Stimulated activated CD4-positive, alpha-beta T cell treated with anti-CD3 and anti-CD28 coated beads, Interleukin-1b, Interleukin-23, amount 100 ng/mL, for 4 hours (primary cell): ENCODE measurements around the gene BICD1.

Source experiments
- DNase-seq, 2 donors: peaks; one replicate each; pipeline ENCODE4 v3.0.0-alpha.2; 2020; ENCODE audit warnings: low read depth in 2 of 2

Gene BICD1

DNA sequence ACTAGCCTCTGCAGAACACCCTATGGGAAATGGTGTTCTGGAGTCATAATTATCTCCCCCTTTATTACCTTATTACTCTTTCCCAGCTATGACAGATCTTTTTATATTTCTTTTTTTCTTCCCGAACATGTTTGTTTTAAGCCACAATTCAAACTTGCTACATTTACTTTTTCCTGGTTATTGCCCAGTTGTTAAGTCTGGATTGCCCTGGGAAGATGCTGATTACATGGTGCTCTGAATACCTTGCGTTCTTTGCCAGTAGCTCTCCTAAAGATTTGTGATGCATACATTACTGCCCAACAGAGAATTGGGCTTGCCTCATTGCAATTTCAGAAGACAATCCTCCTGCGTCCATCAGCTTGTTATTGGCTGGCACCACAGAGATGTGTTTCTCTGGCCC lies 174.5 kb downstream of the BICD1 start:
- no peak for DNase-seq

DNA sequence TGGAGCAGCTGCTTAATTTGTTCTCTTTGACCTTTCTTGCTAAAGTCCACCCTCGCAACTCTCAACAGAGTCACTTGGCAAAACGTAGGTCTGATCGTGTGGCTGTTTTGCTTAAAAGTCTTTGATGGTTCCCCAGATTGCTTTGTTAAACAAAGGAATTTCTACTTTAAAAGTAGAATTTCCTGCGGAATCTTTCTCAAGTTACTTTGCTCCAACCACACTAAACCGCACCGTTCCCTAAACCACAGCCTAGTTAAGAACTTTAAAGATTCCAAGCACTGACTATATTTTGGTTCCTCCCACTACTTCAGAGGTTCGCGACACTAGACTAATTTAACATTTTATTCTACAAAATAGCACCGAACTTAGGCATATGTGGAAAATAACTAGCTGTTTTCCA lies 177.9 kb downstream of the BICD1 start:
- no peak for DNase-seq

DNA sequence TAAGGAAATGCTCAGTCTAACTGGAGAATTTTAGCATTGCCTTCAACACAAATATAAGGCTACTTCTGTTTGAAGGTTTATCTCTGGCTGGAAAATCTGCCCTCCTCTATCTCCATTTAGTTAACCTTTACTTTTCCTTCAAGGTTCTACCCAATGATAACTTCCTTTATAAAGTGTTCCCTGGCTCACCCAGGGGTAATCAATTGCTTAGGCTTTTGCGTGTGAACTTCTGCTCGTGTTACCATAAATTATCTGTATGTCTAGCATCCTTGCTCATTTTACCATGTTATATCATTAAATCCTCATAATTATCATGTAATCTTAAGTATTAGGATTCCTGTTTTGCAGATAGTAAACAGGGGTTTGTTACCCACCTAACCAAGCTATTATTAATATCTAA lies 178.4 kb downstream of the BICD1 start:
- DNase-seq, result no peak

DNA sequence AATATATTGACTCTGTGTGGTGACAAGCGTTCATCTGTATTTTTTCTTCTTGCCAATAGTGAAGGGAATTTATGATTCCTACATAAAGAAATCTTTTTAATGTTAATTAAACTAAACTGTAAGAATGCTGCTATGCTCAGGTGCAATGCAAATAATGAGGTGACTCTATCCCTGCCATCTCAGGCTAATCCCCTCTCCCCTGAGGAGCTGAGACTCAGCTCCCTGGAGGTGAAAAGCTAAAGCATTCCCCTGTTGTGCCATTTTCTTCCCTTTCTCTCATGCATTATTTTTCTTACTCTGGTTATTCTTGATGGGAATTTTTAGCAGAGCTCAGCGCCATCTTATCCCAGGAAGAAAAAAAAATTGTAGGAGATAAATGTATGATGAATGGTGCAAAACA lies 178.8 kb downstream of the BICD1 start:
- no peak for DNase-seq

DNA sequence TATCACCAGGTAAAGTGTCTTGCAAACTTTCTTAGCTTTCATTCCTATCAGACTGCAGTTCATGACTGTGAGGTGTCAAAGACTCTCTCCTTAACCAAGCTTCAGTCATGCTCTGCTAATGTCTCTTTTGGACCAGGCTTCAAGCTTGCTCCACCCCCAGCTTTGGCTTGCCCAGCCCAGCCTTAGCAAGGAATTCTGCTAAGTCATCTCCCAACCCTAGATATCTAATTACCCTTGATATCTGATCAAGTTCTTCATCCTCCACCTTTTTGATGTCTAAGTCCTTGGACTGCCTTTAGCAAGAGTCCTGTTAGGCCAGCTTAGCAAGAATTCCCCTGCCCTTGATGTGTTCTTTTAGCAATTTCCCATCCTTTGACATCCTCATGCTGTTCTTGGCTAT lies 183.8 kb downstream of the BICD1 start:
- DNase-seq, result no peak

DNA sequence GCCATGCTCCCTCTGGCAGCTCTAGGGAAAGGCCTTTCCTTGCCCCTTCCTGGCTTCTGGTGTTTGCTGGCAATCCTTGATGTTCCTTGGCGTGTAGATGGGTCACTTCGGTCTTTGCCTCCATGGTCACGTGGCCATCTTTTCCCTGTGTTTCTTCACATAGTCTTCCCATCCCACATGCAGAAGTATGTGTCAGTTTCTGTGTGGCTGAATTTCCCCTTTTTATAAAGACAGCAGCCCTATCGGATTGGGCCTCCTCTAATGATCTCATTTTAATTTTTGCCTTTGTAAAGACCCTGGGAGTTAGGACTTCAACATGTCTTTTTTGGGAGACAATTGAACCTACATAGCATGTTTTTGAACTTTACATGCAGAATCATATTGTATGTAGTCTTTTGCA lies 185.5 kb downstream of the BICD1 start:
- no peak for DNase-seq

DNA sequence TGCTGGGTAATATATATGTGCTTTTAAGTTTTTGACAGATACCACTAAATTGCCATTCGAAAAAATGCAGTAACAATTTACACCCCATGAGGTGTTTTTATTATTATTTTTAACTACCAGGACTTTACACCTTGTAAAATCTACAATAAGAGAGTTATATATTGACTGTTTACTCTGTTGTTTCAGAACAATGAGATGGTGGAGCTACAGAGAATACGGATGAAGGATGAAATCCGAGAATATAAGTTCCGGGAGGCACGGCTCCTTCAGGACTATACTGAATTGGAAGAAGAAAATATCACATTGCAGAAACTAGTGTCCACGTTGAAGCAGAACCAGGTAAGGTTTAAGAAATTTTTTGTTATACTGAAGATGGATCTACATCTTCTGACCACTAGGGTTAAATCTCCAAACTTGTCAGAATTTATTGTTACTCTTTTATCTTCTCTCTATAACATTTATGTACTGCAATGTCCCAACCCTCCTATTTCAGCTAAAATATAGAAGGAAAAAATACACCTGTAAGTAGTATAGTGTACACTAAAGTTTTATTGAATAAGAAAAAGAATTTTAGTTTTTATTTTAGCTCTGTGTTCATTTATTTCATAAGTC lies 187.3 kb downstream of the BICD1 start:
- no peak for DNase-seq

DNA sequence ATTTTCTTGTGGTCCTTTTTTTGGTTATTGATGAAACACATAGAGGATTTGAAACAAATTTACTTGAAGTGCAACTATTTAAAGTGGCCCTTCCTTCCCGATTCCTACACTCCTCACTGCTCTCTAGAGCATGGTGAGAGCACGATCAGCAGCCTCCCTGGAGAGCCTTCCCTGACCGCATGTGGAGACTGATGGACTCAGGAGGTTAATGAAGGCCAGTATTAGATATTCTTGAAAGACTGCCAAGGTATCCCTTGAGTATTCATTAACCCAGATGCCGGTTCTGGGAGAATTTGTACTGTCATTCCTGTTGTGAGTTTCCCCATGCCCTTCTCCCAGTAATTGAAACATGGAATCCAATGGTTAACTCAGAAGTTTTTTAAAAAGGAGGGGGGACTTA lies 189.9 kb downstream of the BICD1 start:
- no peak for DNase-seq

DNA sequence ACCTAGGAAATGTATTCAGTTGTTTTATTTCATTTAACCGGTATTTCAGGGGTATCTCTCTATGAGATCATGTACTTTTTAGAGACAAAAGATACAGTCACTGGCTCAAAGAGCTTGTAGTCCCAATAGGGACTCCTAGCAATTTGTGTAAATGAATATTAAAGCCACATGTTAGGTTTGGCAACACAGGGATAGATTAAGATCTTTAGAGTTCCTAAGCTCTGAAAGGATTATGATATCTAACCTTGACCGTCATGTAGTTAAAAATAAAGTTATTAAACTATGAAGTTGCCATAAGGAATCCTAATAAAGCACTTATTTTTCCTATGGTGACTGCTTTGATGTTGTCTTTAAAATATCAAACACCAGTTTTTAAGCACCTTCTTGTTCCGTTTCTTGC lies 192.3 kb downstream of the BICD1 start:
- no peak for DNase-seq

DNA sequence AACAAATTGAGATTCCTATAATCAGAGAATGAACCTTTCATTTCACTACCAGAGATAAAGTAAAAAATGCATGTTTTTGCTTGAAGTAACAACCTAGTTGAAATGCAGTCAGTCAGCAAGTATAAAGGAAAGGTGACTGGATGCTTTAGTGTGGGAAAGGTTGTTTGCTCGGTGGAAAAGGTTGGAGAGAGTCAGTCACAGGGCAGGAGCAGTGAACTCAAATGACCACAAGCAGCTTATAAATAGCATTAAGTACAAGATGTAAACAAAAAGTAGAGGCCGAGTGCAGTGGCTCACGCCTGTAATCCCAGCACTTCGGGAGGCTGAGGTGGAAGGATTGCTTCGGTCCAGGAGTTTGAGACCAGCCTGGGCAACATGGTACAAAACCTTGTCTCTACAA lies 194.6 kb downstream of the BICD1 start:
- DNase-seq, result no peak

DNA sequence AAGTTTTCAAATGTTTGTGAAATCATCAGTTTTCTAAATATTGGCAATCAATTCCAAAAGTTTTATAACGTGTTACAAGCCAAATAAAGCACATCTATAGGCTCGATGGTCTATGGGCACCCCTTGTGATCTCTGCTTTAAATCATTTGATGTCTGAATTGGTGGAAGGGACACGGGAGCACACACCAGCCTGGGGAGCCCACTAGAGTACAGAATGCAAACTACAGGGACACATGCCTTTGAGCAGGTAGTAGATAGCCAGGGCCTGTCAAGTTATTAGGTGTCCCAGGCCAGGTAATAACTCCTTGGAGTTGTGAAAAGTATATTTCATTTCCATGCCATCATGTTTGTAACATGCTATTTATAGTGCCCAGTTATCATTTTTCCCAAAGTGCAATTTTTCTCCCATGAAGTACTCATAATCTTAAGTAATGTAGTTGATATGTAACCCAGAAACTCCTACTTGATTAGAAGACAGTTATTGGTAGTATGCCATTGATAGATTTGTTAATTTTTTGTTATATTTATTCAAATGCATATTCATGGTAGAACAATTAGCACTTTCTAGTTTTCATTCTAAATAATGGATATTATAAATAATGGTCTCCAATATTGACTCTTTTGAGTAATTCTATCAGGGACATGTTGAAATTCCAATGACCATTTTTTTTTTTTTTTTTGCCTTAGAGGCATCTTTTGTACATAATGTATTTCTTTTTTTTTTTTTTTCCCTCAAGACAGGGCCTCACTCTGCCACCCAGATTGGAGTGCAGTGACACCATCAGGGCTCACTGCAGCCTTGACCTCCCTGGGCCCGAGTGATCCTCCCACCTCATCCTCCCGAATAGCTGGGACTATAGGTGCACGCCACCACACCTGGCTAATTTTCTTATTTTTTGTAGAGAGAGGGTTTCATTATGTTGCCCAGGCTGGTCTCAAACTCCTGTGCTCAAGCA lies 195.8 kb downstream of the BICD1 start:
- no peak for DNase-seq

DNA sequence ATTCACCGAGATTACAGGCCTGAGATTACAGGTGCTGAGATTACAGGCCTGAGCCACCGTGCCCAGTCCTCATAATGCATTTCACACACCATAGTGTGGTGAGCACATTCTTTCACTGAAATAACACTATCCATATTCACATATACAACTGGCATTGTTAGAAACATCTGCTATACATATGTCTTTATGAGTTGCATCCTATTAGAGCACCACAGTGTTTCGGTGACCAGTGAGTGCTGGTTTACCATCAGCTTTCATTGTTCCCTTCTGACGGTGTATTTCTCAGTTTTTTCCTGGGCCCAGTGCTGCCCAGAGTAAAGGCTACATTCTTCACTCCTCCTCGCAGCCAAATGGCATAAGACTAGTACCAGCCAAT lies 196.5 kb downstream of the BICD1 start:
- DNase-seq, result no peak

DNA sequence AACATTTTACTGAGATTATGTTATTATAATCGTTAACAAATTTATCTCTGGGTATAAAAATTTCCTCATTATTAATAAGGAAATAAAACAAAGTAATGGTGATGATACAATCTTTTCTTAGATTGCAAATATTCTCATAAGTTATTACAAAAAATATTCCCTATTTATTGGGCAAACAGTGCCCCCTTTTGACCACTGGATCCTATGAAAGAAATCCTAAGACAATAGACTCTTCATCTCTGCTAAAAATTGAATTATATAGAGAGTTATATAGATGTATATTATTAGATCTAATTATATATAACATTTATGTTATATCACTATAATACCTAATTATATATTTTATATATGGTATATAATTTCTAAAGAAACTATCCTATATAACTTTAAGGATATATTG lies 198.5 kb downstream of the BICD1 start:
- peak in 1 of 2 donors; percentile 12 for DNase-seq

DNA sequence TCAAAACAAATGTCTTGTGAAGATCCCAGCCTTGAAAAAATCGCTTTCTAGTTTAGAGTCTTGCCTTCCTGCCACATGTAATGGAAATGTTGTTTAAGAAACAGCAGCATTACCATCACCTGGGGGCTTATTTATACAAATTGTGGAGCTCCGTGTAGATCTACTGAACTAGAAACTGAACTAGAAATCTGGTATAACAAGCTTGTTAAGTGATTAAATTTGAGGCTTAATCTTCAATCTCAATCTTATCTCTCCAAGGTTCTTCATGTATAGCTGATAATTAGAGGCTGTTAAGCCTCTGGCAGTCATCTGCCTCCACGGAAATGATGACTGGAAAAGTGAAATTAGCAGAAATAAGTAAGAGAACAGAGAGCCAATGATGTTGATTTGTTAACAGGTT lies 200.7 kb downstream of the BICD1 start:
- no peak for DNase-seq

DNA sequence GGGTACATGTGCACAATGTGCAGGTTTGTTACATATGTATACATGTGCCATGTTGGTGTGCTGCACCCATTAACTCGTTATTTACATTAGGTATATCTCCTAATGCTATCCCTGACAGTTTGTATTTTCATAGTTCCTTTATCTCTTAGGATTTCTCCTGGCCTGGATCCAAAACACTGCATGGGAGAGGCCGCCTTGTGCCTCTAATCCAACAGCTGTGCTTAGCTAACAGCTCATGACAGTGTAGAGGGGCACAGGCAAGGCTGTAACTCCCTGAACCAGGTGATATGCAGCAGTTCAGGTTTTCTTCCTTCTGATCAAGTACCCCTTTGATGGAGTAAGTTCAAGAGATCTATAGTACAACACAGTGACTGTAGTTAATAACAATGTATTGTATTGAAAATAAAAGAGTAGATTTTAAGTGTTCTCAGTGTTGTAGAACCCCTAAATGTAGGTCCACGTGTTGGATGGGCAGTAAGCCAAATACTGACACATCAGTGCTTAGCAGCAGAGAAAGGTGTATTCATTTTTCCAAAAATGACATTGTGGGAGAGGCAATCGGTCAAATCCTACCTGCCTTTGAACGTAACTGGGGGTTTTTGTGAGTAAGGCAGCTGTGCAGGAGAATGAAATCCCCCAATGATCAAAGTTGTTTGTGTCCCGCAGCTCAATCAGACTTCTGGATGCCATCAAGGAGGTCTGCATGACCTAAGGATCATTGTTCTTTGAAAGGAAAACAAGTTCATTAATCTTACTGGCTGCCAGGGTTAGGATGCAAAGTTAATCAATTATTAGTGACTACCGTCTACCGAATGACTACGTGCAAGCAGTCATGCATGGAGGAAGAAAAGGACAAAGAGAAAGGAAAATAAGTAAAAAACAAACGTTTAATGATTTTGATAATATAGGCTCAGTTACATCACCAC lies 203.4 kb downstream of the BICD1 start:
- no peak for DNase-seq

DNA sequence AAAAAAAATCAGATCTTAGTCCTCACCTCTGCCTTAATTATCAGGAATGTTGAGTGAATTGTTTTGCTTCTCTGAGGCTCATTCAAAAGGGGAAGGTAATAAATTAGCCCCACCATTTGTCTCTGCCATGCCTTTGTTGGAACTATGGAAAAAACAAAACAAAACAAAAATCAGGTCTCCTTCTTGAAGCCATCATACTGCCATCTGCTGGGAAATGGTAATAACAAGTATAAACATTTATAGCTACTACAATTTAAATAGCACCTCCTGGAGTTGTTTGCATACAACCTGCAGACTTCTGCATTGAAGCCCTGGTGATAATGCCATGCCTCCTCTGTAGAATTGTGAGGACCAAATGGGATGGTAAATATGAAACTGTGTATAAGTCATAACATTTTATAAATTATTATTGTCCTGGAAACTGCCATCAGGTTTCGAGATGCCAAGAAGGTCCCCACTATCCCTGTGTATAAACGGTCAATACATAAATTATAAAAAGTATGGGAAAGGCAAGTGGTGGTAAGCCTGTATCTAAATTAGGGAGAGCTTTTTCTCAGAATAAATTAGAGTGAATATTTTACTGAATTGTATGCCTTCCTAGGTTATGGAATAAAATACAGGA lies 205.5 kb downstream of the BICD1 start:
- DNase-seq, result no peak

DNA sequence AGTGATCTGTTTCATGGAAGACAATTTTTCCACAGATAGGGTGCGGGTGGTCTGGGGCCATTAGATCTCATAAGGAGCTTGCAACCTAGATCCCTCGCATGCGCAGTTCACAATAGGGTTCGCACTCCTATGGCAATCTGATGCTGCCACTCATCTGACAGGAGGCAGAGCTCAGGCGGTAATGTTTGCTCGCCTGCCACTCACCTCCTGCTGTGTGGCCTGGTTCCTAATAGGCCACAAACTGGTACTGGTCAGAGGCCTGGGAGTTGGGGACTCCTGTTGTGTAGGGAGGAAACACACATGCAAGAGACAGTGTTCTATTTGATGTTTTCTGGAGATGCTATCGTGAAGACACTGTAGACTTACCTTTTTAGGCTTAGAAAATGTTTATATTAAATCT lies 215.7 kb downstream of the BICD1 start:
- DNase-seq, result no peak

DNA sequence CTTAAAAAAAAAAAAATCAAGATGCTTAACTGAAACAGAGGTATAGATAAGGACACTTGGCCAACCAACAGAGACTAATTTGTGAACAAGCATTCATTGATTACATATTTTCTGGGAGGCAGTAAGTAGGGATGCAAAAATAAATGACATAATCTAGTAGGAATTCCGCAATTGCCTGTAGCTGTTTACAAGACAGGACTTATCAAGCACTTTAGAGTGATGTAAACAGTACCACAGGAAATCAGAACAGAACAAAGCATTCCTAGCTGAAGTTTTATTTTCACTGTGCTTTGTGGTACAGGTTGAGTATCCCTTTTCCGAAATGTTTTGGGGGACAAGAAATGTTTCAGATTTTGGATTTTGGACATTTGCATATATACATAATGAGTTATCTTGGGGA lies 224.5 kb downstream of the BICD1 start:
- no peak for DNase-seq

DNA sequence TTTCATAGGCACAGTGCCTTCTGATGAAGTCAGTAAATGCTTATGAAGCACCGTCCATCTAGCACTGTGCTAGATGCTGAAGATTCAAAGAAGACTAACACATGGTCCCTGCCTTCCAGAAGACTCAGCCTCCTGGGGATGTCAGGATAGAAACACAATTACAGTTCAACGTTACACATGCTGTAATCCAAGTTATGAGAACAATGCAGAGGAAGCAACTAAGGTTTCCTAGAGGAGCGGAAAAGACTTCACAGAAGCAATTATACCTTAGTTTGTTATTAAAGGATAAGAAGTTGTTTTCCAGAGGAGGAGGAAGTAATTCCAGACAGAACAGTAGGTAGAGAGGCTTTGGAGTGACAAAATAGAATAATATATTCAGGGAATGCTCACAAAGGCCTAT lies 225.8 kb downstream of the BICD1 start:
- no peak for DNase-seq

DNA sequence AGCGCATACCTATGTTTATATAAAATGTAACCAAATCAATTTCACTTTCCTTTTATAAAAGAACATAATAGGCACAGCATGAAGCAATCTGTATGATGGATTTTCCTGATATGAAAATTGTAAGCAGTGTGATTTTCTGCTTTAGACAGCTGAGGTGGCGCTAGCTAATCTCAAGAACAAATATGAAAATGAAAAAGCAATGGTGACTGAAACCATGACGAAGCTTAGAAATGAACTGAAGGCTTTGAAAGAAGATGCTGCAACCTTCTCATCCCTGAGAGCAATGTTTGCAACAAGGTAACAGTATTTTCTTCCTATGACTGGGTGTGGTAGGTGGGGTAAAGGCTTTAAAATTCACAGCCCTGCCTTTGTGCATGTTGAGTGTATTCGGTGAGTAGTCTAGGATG lies 227.7 kb downstream of the BICD1 start:
- no peak for DNase-seq

DNA sequence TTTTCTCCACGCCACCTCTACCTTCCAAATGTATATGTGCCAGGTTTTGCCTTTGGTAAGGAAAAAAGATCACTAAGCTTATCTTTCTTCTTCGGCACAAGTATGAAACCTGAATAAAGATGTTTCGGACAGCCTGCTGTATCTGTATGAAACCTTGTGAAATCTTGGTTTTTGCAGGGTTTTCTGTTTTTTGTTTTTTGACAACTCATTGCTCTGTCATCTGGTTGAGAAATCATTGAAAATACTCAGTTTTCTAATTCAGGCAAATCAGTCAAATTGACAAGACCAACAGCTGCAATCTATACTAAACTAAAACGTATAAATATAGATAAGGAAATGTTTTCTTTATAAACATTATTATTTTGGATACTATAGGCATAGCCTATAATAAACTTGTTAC lies 229.6 kb downstream of the BICD1 start:
- DNase-seq, result no peak

DNA sequence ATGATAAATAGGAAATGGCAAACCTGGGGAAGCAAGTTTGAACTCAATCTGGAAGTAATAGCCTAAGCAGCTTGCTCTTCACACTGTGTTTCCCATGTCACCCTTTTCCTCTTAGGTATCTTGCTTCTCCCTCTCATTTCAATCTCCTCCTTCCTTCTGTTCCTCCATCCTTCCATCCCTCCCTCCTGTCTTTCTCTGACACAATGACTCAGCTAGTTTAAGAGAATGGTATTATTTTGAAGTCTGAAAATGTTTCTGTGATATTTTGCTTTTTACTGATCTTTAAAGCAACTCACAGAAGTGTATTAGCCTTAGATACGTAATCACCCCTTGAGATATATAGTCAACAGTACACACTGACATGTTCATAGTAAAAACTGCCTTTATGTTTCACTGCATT lies 236.8 kb downstream of the BICD1 start:
- DNase-seq, result no peak
